HG03064 (cell line): ENCODE measurements around the gene RASSF8.

Source experiments
- ATAC-seq: cut with Tn5 transposase; IDR thresholded peaks from one replicate; pipeline ENCODE4 v1.9.1; 2021; ENCODE audit warnings: low read depth; ENCODE audit not compliant: unreplicated experiment

Gene RASSF8

DNA sequence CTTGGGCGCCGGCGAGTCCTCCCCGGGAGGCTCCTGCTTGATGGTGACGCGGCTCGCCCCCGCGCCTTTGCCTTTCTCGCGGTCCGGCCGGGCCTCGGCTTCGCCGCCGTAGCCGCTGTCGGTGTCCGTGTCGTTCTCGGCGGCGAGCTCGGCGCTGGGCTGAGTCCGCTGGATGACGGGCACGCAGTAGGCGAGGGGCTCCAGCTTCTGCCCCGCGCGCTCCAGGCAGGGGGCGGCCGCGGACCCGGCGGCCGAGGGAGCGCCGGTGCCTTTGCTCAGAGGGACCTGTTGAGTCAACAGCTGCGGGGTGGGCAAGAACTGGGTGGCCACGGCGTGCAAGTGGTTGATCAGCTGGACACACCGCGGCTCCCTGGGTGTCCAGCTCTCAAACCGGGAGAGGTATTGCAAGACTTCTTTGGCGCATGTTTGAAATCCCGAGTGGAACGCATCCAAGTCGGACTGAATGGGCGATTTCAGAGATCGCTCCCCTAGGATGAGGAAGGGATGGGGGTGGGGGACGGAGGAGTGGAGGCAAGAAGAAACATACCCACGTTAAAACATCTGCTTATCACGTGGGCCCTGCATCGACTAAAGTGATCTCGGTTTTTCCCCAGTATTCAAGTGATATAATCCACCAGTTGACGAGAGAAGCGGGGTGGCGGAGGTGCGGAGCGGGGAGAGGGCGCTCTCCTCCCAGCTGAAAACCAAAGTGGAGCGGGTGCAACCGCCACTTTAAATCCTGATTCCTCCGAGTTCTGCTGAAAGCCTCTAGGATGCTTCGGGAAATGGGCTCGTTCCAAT, 164.4 kb downstream of the RASSF8 start:
- no peak for ATAC-seq

DNA sequence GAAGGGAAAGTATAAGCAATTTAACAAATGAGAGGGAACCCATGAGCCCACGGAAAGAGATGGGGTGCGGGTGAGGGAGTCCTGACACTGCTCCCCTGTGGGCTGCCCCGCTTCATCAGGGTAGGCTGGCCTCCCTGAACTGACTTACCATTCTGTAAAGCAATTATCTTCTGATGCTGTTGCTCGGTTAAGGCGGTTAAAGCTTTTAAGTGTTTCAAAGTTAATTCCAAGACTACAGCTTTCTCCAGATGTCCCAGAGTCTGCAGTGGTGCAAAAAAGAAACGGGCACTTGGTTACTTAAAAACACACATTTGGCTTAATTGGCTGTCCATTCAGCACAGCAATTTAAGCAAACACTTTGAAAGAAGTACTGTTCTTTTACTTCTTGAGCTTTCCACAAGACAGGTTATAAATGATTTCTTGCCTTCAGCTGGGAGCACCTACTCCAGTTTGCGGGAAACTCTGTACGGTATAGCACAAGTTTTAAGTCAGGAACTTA, 165.0 kb downstream of the RASSF8 start:
- no peak for ATAC-seq

DNA sequence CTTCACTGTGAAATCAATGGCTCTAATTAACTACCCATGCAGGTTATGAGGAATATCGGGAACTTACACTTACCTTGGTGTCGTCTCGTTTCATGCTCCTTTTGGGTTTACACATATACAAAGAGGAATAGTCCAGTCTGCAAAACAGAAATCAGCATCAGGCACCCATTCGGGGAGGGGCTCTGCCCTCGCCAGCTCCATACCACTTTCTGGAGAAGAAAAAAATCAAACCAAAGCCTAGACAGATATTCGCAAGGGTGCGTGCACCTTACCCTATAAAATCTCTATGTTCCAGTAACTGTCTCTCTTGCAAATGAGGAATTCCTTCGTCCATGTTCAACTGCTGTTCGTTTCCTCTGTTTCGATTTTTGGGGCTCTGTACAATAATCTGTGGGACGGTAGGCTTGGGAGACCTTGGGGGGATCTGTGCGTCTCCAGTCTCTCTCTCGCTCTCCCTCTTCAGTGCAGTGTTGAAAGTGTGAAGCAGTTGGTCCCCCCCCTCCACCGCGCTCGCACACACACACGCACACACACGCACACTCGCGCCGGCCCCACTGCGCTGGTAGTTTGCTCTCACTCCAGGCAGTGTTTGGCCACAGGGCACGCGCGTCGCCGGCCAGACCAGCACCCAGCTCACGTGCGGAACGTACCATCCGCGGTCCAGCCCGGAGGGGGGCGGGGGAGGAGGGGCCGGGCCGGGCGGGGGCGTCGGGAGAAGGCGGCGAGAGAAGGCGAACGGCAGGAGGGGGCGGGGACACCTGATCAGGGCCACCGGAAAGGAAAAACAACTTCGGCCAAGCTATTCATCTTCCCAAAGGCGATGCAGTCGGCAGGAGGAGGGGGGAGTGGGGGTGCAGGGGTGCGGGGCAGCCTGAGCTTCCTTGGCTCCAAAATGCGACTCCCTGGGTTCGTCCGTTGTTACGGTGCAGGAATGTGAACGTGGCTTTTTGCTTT, 166.2 kb downstream of the RASSF8 start, which contains the start of gene BHLHE41:
Gene BHLHE41 (minus strand): TSS at position 592 of the 954 bp plus-strand sequence. CDS start 258 bp downstream, at position 334.
- no peak for ATAC-seq

DNA sequence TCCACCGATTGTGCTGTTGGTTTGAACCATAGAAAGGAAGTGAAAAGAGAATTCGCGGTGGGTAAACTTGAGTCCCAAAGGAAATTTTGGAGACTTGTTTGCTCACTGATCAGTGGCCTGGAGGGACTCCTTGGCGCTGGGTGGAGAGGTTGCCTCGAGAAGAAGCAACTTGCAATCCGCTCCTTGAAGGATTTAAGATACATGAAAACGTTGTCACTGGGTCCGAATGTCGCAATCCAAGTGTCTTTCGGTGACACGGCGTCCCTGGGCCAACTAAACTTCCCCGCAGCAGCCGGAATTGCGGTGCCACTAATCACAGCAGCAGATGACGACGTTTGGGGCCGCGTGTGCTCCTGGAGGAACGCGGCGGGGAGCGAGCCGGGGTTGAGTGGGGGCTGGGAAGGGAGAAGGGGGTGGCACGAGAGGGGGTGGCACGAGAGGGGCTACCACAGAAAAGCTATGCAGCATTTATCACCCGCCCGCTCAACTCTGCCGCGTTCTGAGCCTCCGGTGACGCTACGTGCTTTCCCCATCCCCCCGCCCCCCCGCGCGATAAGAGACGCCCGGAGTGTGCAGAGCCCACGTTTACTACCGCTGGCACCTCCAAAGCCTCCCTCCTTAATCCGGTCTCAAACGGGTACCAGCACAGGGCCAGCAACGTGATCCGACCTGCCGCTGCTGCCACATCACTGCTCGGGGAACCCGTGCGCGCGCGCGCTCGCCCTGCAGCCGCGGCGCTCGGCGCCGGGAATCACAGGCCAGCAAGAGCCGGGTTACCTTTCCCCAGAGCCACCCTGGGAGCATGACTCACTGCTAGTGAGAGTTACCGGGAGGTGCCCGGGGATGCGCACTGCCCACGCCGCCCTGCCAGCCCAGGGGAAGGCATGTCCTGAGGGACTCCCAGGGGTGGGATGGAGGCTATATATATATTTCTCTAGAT, 167.2 kb downstream of the RASSF8 start:
- ATAC-seq = peak; percentile 32

DNA sequence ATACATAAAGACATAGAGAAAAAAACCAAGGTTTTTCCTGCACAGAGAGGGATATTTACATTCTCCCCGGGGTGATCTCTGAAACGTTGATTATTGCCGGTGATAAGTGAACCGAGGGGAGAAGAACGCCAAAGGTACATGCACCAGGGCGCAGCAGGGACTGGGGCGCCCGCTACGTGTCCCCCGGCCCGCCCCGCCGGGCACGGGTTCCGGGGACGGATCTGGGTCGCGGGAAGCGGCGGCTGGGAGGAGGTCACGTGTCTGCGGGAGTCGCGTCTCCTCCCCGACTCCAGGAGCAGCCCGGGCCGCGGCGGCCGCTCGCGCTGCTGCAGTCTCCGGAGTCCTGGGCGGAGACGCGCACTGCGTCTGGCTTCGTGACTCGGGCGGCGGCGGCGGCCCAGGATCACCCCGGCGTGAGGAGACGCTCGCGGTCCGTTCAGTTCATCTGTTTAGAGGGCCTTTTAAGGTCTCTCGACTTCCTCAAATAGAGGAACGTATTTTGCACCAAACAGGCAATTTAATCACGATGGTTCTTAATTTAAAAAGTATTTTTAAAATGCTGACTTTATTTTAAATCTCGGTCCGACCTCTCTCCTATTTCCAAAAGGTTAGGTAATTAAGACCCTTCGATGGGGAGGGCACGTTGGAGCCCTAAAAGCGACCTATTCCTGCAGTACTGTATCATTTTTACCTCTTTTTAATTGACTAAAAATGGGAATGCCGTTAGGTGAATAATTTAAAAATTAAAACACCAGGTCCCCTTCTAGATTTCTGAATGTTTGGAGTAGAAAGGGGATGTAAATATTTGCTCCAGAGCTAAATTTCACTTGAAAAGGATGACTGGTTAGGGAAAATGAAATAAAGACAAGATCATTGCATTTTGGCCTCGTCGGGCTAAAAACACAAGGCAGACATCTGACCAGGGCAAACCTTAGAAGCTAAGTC, 168.1 kb downstream of the RASSF8 start:
- ATAC-seq = peak; percentile 33

DNA sequence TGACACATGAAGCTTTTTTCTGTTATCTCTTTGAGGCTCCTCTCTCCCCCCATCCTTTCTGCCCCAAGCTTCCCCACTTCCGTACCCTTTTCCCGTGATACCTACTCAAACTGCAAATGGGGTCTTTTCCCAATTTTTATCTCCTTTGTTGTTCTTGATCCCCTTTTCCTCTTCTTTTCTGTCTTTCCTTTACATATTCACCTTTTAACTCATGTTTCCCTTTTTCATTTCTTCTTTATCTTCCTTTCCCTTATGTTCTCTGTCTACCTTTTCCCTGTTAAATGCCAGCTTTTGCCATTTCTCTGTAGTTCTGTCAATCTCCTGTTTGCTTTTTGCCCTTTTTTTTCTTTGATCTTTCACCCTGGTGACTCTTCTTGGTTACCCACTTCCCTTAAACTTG, 168.9 kb downstream of the RASSF8 start:
- ATAC-seq = no peak

DNA sequence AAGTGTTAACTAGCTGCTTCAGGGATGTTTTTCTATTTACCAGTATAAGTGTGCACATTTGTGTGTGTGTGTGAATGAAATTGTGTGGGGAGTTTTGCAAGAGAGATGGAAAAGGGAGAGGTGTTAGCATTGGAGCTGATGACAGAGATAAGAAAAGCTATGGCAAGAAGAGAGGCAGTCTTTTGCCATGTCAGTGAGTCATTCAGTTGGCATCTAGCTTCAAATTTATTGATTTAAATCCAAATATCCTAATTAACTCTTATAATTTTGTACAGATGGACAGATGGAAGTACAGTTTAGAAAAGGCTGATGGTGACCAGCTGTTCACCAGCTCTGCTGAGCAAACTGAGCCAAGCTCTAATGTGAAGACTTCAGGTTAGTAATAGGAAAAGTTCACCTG, 169.7 kb downstream of the RASSF8 start:
- no peak for ATAC-seq
